ENCODE data around the gene DPP6. TPM values are rescaled to one million over a fixed set of nuclear protein-coding genes. Genes with fewer than 3 reads are reported as not detected.
"Not testable (repeated sequence)": the region's sequence is repeated elsewhere in the genome, so short reads cannot be mapped to it uniquely, and the experiment has no call there.

The DPP6 gene
- total and polyA plus RNA-seq, 12 donors = 0.07 to 2.1 (median 0.16) TPM; not detected in 4

DNA sequence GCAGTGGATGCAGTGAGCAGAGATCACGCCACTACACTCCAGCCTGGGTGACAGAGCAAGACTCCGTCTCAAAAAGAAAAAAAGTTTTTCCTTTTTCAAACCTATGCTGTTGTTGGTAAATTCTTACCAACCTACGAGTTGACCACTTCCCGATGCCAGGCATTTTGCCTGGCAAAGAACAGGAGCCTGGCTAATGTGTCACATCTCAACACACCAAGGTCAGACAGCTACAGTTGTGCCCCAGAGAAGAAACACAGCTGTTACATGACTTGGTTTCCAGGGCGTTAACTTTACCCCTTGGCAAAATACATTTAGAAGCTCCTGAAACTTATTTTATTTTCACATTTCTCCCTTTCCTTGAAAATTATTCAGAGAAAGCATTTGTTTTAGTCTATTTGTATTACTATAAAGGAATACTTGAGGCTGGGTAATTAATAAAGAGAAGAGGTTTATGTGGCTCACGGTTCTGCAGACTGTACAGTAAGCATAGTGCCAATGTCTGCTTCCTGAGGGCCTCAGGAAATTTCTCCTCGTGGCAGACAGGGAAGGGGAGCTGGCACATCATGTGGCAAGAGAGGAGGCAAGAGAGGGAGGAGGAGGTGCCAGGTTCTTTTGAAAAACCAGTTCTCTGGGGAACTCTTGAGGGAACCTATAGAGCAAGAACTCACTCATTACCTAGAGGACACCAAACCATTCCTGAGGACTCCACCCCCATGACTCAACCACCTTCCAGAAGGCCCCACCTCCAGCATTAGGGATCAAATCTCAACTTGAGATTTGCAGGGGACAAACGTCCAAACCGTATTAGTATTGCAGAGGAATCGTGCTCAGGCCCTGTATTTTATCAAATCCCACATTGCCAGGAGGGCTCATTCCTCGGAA is 867.4 kb downstream of the DPP6 start:
- Histone ChIP-seq H3K27me3 (peaks cover 0 to 34% (median 22%) of the 10 kb centered on the region in 7 donors), H3K36me3 (no peaks in the 10 kb centered on the region), H3K4me1 (peaks cover 0 to 2% (median 1%) of the 10 kb centered on the region in 9 donors), H3K4me3 (no peak overlapping the region), H3K27ac (no peak overlapping the region), H3K9me3 (no peaks in the 10 kb centered on the region)
- 60 to 63% methylated on average over 11 of the region's 11 CpGs for WGBS, 2 donors
- DNase-seq = no peak
- no peak for ATAC-seq
- TF ChIP-seq, protein P1, sequence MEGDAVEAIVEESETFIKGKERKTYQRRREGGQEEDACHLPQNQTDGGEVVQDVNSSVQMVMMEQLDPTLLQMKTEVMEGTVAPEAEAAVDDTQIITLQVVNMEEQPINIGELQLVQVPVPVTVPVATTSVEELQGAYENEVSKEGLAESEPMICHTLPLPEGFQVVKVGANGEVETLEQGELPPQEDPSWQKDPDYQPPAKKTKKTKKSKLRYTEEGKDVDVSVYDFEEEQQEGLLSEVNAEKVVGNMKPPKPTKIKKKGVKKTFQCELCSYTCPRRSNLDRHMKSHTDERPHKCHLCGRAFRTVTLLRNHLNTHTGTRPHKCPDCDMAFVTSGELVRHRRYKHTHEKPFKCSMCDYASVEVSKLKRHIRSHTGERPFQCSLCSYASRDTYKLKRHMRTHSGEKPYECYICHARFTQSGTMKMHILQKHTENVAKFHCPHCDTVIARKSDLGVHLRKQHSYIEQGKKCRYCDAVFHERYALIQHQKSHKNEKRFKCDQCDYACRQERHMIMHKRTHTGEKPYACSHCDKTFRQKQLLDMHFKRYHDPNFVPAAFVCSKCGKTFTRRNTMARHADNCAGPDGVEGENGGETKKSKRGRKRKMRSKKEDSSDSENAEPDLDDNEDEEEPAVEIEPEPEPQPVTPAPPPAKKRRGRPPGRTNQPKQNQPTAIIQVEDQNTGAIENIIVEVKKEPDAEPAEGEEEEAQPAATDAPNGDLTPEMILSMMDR (IDR thresholded peaks at IDR 0.05) = no peak
- intact Hi-C loops (cut with DNase I) = loop anchor here in 8 of 10 donors (5.0 to 10.0 kb wide), 5 partner anchors 265 to 845 kb away; no protein-coding TSS in a partner anchor

DNA sequence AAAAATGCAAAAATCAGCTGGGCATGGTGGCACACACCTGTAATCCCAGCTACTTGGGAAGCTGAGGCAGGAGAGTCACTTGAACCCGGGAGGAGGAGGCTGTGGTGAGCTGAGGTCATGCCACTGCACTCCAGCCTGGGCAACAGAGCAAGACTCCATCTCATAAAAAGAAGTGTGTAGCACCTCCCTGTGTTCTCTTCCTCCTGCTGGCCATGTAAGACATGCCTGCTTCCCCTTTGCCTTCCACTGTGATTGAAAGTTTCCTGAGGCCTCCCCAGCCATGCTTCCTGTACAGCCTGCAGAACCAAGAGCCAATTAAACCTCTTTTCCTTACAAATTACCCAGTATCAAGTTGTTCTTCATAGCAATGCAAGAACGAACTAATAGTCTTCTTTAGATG is 870.3 kb downstream of the DPP6 start:
- not testable (repeated sequence) for H3K27ac ChIP-seq, H3K9me3 ChIP-seq, DNase-seq, ATAC-seq, H3K4me3 ChIP-seq, H3K36me3 ChIP-seq, H3K4me1 ChIP-seq
- H3K27me3 ChIP-seq = peaks cover 0 to 12% (median 0%) of the 10 kb centered on the region in 7 donors
- WGBS, 2 donors = 63 to 75% methylated on average over 2 of the region's 2 CpGs
- intact Hi-C loops (cut with DNase I) = loop anchor here in 8 of 10 donors (5.0 to 10.0 kb wide), 5 partner anchors 262 to 842 kb away; no protein-coding TSS in a partner anchor

DNA sequence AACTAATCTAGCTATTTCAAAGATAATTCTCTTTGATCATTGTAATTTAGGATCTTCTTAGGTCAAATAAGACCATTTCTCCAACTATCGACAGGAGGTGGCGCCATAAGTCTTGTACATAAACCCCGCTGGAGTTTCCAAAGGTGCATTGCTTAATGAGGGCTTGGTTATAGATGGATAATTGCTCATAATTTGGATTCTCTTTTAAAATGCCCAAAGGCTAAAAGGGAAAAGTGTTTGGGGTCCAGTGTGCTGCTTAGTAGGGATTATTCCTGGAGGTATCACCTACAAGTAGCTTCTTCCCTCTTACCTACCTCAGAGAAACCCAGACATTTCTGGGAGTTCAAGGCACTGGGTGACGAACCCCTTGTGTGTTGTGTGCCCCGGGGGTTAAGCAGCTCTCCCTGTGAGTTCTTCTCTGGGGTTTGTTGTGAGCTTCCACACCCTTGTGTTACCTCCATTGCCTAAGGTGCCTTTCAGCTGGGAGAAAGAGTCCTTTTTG is 875.5 kb downstream of the DPP6 start:
- peak in 1 of 2 donors; percentile 84 for DNase-seq
- Histone ChIP-seq H3K4me3 (peak overlapping the region; percentile 42 to 76 (median 64)), H3K9me3 (no peaks in the 10 kb centered on the region), H3K36me3 (peaks cover 0 to 9% (median 0%) of the 10 kb centered on the region in 9 donors), H3K4me1 (peaks cover 0 to 23% (median 11%) of the 10 kb centered on the region in 9 donors), H3K27me3 (peaks cover 0 to 1% (median 0%) of the 10 kb centered on the region in 7 donors), H3K27ac (peak overlapping the region in 9 of 10 donors; percentile 76 to 92 (median 82))
- intact Hi-C loops (cut with DNase I) = loop anchor here in 8 of 10 donors (1.0 to 10.0 kb wide), 10 partner anchors 24 to 837 kb away; partner anchors contain the start of genes INSIG1 (in 2 of the 8) and PAXIP1 (in 2 of the 8)
- 6 to 11% methylated on average over 5 of the region's 5 CpGs for WGBS, 2 donors
- ATAC-seq = peak; percentile 60 to 92 (median 84)
- TF ChIP-seq, protein P1 (IDR thresholded peaks at IDR 0.05) = peak; percentile 28 to 83 (median 72)

DNA sequence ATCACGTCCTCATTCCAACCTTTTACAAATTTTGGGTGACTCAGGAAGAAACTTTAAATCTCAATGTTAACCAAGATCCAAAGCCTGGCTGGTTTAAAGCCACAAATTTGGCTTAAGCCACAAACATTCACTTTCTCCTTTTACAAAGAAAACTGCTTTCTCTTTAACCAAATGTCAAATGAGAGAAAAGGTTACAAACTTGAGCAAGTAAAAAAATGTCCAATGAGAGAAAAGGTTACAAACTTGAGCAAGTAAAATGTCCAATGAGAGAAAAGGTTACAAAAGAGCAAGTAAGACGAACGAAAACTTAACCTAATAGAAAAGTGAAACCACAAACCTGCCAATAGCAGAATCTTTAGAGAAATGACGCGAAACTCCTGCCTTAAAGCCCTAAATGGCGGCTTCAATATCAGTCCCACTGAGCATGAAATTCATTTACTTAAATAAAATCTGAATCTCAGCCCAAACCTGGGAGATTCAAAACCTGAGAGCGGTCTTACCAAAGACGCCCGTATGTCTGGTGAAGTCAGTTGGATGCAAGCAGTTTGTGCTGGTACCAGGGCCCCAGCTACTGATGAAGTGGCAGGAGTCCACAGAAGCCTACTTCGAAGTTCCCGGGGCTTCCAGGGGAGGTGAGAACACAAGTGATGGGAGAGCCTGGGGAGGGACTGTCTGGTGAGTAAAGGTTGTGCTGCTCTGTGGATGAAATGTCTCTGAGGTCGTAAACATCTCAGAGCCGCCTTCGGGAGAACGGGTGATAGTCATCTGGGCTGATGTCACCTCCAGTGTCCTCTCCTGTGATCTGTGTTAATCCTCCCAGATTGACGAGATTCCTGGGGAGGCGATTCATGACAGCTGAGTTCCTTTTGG is 876.2 kb downstream of the DPP6 start:
- Histone ChIP-seq H3K27me3 (no peaks in the 10 kb centered on the region), H3K4me3 (peak overlapping the region; percentile 42 to 76 (median 64)), H3K36me3 (peaks cover 0 to 9% (median 0%) of the 10 kb centered on the region in 9 donors), H3K27ac (peak overlapping the region; percentile 48 to 92 (median 82)), H3K9me3 (peaks cover 0 to 7% (median 0%) of the 10 kb centered on the region in 11 donors), H3K4me1 (peaks cover 0 to 23% (median 11%) of the 10 kb centered on the region in 9 donors)
- WGBS, 2 donors = 19 to 27% methylated on average over 17 of the region's 17 CpGs
- peak in 1 of 2 donors; percentile 38 for DNase-seq
- intact Hi-C loops (cut with DNase I) = loop anchor here in 8 of 10 donors (5.0 to 10.0 kb wide), 8 partner anchors 74 to 836 kb away; partner anchors contain the start of genes INSIG1 (in 2 of the 8) and PAXIP1 (in 2 of the 8)
- TF ChIP-seq, protein P1 (IDR thresholded peaks at IDR 0.05) = no peak
- ATAC-seq = peak; percentile 68 to 94 (median 90)
